OCI-LY7 (cell line): ENCODE data around the gene PACS1.

Experiments
- EZH2phosphoT487 ChIP-seq: fragments of 200-600 bp; sonication (generic); IDR thresholded peaks from 2 replicates; pipeline ENCODE4 v1.6.1; 2018; ENCODE audit warnings: low read depth, borderline replicate concordance, mild to moderate bottlenecking, mixed run types, antibody characterized with exemption, low read length, moderate library complexity, mixed read lengths
- TF ChIP-seq, protein P1 (sequence below): fragments of 200-600 bp; sonication (generic); conservative IDR thresholded peaks from 2 replicates; pipeline ENCODE4 v1.5.1; 2014; ENCODE audit warnings: mild to moderate bottlenecking, antibody characterized with exemption, low read length, moderate library complexity, mixed read lengths

DNA sequence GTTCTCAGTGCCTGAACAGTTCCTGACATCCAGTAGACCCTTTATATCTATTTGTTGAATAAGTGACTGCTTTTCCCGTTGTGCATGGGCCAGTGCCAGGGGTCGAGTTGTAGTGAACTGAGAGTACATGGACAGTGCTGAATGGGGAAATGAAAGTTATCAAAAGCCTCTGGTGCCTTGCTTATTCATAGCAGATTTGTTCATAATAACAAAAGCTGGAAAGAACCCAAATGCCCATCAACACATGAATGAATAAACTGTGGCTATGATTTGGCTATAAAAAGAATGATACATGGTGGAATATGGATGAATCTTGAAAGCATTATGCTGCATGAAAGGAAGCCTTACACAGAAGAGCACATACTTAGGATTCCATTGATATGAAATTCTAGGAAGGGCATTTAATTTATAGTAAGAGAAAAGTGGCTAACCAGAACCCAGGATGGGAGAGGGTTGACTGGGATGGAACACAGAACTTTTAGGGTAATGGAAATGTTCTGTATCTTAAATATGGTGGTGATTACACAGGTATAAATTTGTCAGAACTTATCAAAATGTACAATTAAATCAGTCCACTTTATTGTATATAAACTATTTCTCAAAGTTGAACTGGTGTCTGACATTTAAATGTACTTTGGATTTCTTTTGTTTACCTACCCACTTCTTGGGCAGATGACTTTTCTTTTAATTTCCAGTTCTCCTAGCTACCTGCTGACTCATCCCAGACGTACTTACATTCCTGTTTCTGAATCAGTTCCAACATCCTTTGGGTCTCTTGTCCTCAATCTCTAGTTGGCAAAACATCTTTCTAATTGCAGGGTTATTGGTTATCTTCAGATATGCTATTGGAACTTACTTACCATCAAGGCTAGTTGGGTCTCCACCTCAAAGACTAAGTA, 42.8 kb downstream of the PACS1 start:
- TF ChIP-seq, protein P1, sequence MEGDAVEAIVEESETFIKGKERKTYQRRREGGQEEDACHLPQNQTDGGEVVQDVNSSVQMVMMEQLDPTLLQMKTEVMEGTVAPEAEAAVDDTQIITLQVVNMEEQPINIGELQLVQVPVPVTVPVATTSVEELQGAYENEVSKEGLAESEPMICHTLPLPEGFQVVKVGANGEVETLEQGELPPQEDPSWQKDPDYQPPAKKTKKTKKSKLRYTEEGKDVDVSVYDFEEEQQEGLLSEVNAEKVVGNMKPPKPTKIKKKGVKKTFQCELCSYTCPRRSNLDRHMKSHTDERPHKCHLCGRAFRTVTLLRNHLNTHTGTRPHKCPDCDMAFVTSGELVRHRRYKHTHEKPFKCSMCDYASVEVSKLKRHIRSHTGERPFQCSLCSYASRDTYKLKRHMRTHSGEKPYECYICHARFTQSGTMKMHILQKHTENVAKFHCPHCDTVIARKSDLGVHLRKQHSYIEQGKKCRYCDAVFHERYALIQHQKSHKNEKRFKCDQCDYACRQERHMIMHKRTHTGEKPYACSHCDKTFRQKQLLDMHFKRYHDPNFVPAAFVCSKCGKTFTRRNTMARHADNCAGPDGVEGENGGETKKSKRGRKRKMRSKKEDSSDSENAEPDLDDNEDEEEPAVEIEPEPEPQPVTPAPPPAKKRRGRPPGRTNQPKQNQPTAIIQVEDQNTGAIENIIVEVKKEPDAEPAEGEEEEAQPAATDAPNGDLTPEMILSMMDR, result no peak
- no peak for TF ChIP-seq EZH2phosphoT487
